22Rv1 (cell line): ENCODE data around the gene UNC5B.

ENCODE experiments used
- H3K27ac ChIP-seq: fragments of 450-650 bp; 2 replicates; pipeline ENCODE4 v1.5.1; 2017
- CTCF ChIP-seq: fragments of 450-650 bp; IDR thresholded peaks from 2 replicates; pipeline ENCODE4 v1.5.1; 2017; ENCODE audit warnings: mild to moderate bottlenecking
- ZFX ChIP-seq: fragments of 450-650 bp; IDR thresholded peaks from 2 replicates; pipeline ENCODE4 v1.6.1; 2017; ENCODE audit warnings: antibody characterized with exemption, borderline replicate concordance

Gene UNC5B

GRCh38 chr10:71346731-71347130, 134.4 kb downstream of the UNC5B start:
- no peak overlapping the region for H3K27ac ChIP-seq
- TF ChIP-seq ZFX: no peak
- no peak for TF ChIP-seq CTCF

- TF ChIP-seq ZFX: no peak
- TF ChIP-seq CTCF: no peak
These were observed 135.4 kb downstream of the UNC5B start for GRCh38 chr10:71347587-71348395.

GRCh38 chr10:71348850-71349249, 136.5 kb downstream of the UNC5B start:
- TF ChIP-seq CTCF (no peak), ZFX (no peak)

More at GRCh38 chr10:71347587-71348395, 135.4 kb downstream of the UNC5B start:
- no peak overlapping the region for H3K27ac ChIP-seq

GRCh38 chr10:71349406-71349805, 137.0 kb downstream of the UNC5B start:
- H3K27ac ChIP-seq: no peak overlapping the region
- TF ChIP-seq CTCF (no peak), ZFX (no peak)

More at GRCh38 chr10:71348850-71349249, 136.5 kb downstream of the UNC5B start:
- H3K27ac ChIP-seq: no peak overlapping the region

- H3K27ac ChIP-seq: no peak overlapping the region
- TF ChIP-seq CTCF: no peak
- no peak for TF ChIP-seq ZFX
These were observed 138.7 kb downstream of the UNC5B start for GRCh38 chr10:71351087-71351486.

- TF ChIP-seq ZFX (no peak), CTCF (no peak)
- H3K27ac ChIP-seq: no peak overlapping the region
These were observed 139.4 kb downstream of the UNC5B start for GRCh38 chr10:71351628-71352319.
